Measurements from ENCODE around the gene SHFL. TPM values are rescaled to one million over a fixed set of nuclear protein-coding genes. Genes with fewer than 3 reads are reported as not detected.

Gene SHFL
- polyA plus RNA-seq, 4 donors = 21.2 to 34.3 (median 27.5) TPM

DNA sequence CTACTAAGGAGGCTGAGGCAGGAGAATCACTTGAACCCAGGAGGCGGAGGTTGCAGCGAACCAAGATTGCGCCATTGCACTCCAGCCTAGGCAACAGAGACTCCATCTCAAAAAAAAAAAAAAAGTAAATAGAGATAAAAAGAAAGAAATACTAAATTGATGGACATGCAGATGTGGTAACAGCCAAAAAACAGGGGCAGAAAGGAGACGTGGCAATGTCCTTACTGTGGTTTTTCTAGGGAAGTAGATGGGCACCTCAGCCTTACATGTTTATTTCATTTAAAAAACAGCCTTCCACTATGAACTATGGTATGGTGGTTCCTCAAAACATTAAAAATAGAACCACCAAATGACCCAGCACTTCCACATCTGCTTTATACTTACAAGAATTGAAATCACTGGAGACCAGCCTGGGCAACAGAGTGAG, 40.1 kb downstream of the SHFL start:
- DNase-seq (ENCODE audit: low read depth in 4 of 4, low spot score in 2 of 4) = no peak

- DNase-seq (ENCODE audit: low read depth in 4 of 4, low spot score in 2 of 4) = no peak
These were observed 46.8 kb downstream of the SHFL start for GRCh38 chr19:10132905-10133304.

DNA sequence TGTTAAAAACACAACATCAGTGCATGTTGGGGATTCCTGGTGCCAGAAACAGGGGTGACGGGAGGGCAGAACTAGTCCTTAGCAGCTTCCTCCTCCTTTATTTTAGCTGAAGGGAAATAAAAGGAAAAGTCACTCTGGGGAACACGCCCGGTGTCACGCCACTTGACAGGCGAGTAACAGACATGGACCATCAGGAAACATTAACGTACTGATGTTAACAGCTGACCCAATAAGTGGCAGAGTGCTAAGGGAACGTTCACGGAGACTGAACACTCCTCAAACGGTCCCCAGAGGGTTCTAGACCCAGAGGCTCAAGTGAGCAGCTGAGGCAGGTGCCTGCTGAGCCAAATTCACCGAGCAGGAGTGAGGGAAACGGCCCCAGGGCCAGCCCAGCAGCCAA, 47.5 kb downstream of the SHFL start:
- DNase-seq (ENCODE audit: low read depth in 4 of 4, low spot score in 2 of 4) = no peak

GRCh38 chr19:10134040-10134439, 47.9 kb downstream of the SHFL start:
- no peak for DNase-seq (ENCODE audit: low read depth in 4 of 4, low spot score in 2 of 4)

- no peak for DNase-seq (ENCODE audit: low read depth in 4 of 4, low spot score in 2 of 4)
These were observed 49.6 kb downstream of the SHFL start for GRCh38 chr19:10135551-10136334.

DNA sequence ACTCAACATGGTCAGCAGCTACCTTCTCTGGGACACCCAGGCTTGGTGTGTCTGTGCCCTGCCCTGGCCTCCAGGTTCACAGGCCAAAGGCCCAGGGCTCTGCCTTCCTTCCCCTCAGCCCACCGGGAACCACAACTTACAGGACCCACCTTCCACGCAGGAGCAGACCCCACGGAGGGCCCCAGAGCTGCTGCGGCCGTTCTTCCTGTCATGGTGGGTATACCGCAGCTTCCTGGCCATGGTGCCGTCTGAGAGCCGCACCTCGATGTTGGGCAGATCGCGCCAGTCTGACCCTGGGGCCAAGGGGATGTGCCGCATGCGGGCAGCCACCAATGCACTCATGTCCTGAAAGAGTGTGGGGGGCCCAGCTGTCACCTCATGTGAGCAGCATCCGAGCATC, 50.8 kb downstream of the SHFL start:
- no peak for DNase-seq (ENCODE audit: low read depth in 4 of 4, low spot score in 2 of 4)

GRCh38 chr19:10137751-10138682, 51.9 kb downstream of the SHFL start:
- DNase-seq (ENCODE audit: low read depth in 4 of 4, low spot score in 2 of 4) = no peak

DNA sequence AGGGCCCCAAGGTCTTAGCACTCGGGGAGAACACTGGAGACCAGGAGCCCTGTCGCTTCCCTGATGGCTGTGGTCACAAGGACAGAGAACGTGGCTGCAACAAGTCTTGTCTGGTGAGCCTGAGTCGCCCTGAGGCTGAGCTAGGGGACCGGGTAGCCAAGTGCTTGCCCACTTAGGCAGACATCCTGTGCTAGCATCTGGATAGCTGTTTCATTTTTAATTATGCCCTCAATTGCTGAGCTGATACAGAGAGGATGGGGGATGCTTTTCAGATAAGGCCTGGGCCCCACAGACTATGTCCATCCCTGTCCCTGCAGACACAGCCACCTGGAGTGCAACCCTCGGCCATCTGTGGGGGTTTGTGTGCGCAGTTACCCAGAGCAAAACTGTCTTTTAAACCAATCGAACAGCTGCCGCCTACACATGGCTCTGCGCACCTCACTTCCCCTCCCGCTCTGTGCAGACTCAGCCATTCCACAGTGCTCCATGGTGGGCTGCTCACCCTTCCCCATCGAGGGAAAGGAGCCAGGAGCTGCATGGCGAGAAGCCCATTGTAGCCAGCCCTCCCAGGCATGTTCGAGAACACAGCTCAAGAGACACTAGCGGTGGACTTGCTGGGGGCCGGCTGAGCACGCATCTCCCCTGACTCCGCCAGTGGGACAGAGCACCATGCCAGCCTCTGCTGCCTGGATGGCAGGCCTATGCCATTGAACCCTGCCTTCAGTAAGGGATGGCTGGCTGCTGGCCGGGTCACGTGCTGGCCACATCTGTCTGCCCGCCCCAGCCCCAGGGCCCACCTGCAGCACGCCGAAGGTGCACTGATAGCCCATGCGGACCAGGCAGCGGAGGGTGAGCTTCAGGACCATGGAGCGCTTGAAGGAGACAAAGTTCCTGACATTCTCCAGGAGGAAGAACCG, 53.0 kb downstream of the SHFL start:
- DNase-seq (ENCODE audit: low read depth in 4 of 4, low spot score in 2 of 4) = no peak

GRCh38 chr19:10139952-10140351, 53.8 kb downstream of the SHFL start:
- no peak for DNase-seq (ENCODE audit: low read depth in 4 of 4, low spot score in 2 of 4)

DNA sequence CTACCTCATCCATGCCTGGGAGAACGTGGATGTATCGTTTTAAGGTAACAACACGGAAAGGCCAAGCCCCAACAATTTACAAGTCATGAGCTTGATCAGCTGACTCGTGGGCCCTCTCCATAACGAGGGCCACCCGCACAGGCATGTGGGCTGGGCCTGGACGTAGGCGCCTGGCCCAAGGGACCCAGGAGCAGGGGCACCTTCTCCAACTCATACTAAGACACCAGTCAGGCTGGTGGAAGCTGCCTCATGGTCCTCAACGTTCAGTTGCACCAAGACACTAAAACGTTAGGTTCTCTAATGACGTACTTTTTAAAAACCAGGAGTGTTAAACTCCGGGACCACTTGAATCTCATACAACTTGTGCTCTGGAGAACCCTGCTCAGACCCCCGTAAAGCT, 55.4 kb downstream of the SHFL start:
- no peak for DNase-seq (ENCODE audit: low read depth in 4 of 4, low spot score in 2 of 4)

- DNase-seq (ENCODE audit: low read depth in 4 of 4, low spot score in 2 of 4) = no peak
These were observed 55.9 kb downstream of the SHFL start for GRCh38 chr19:10141973-10142372.

Other genes starting within 250 kb of the SHFL start
- gene OLFM2, start 149.8 kb upstream of the SHFL start, polyA plus RNA-seq (ENCODE audit: insufficient read length in 4 of 4) = 10 to 100 TPM; 16.2 to 22.5 (median 21.5) TPM
- 1 to 10 TPM in 2 of 4 donors, under 1 TPM in 2; 0.78 to 1.6 (median 1.3) TPM for gene COL5A3, start 75.8 kb upstream of the SHFL start, polyA plus RNA-seq (ENCODE audit: insufficient read length in 4 of 4)
- gene RDH8, start 72.8 kb upstream of the SHFL start, polyA plus RNA-seq (ENCODE audit: insufficient read length in 4 of 4) = under 1 TPM in 1 of 4 donors, not detected in 3; 0.27 TPM
- 1 to 10 TPM; 2.3 to 3.5 (median 3.2) TPM for gene ANGPTL6, start 16.4 kb downstream of the SHFL start, polyA plus RNA-seq (ENCODE audit: insufficient read length in 4 of 4)
- gene PPAN, start 20.0 kb downstream of the SHFL start, polyA plus RNA-seq (ENCODE audit: insufficient read length in 4 of 4) = 10 to 100 TPM; 25.8 to 44.5 (median 35.7) TPM
- 10 to 100 TPM; 10.3 to 17.2 (median 14.0) TPM for gene P2RY11, start 25.4 kb downstream of the SHFL start, polyA plus RNA-seq (ENCODE audit: insufficient read length in 4 of 4)
- 100 to 1,000 TPM; 190 to 229 (median 203) TPM for gene EIF3G, start 33.6 kb downstream of the SHFL start, polyA plus RNA-seq (ENCODE audit: insufficient read length in 4 of 4)
- 100 to 1,000 TPM in 2 of 4 donors, 10 to 100 TPM in 2; 80.7 to 129 (median 108) TPM for gene DNMT1, start 108.6 kb downstream of the SHFL start, polyA plus RNA-seq (ENCODE audit: insufficient read length in 4 of 4)
- gene S1PR2, start 145.0 kb downstream of the SHFL start, polyA plus RNA-seq (ENCODE audit: insufficient read length in 4 of 4) = 10 to 100 TPM; 11.0 to 14.4 (median 13.1) TPM
- 10 to 100 TPM; 31.5 to 59.7 (median 48.7) TPM for gene MRPL4, start 165.9 kb downstream of the SHFL start, polyA plus RNA-seq (ENCODE audit: insufficient read length in 4 of 4)
- 1 to 10 TPM; 5.5 to 7.3 (median 6.4) TPM for gene ICAM1, start 184.8 kb downstream of the SHFL start, polyA plus RNA-seq (ENCODE audit: insufficient read length in 4 of 4)
- gene ICAM4, start 200.6 kb downstream of the SHFL start, polyA plus RNA-seq (ENCODE audit: insufficient read length in 4 of 4) = under 1 TPM; 0.28 to 0.81 (median 0.58) TPM
- gene ICAM5, start 203.6 kb downstream of the SHFL start, polyA plus RNA-seq (ENCODE audit: insufficient read length in 4 of 4) = under 1 TPM; 0.11 to 0.32 (median 0.23) TPM
- 10 to 100 TPM in 1 of 4 donors, 1 to 10 TPM in 3; 2.8 to 11.8 (median 6.9) TPM for gene ZGLP1, start 223.5 kb downstream of the SHFL start, polyA plus RNA-seq (ENCODE audit: insufficient read length in 4 of 4)
- gene FDX2, start 229.7 kb downstream of the SHFL start, polyA plus RNA-seq (ENCODE audit: insufficient read length in 4 of 4) = 10 to 100 TPM; 16.2 to 28.3 (median 21.7) TPM
- gene RAVER1, start 247.2 kb downstream of the SHFL start, polyA plus RNA-seq (ENCODE audit: insufficient read length in 4 of 4) = 10 to 100 TPM; 22.2 to 45.2 (median 35.8) TPM

Data from left renal cortex interstitium (tissue), 4 donors.